Measurements from ENCODE around the gene FLNA. TPM values are rescaled to one million over a fixed set of nuclear protein-coding genes. Genes with fewer than 3 reads are reported as not detected.

Gene FLNA
- total RNA-seq, 1 donor = 1,365 TPM

- no peak overlapping the region for H3K4me3 ChIP-seq (ENCODE audit: low read depth, low read length)
- no peak for DNase-seq (ENCODE audit: low read depth)
- TF ChIP-seq CTCF (IDR thresholded peaks at IDR 0.05; ENCODE audit: insufficient read depth, low read length) = no peak
Observed at GRCh38 chrX:154413142-154413541, 38.7 kb upstream of the FLNA start.

- peak overlapping the region; percentile 69 for H3K4me3 ChIP-seq (ENCODE audit: low read depth, low read length)
Observed at GRCh38 chrX:154412468-154412867, 38.0 kb upstream of the FLNA start.

GRCh38 chrX:154411981-154412340, 37.5 kb upstream of the FLNA start:
- no peak for TF ChIP-seq CTCF (IDR thresholded peaks at IDR 0.05; ENCODE audit: insufficient read depth, low read length)
- H3K4me3 ChIP-seq (ENCODE audit: low read depth, low read length) = peak overlapping the region; percentile 69
- peak; percentile 28 for DNase-seq (ENCODE audit: low read depth)

More at GRCh38 chrX:154412468-154412867, 38.0 kb upstream of the FLNA start:
- no peak for DNase-seq (ENCODE audit: low read depth)
- TF ChIP-seq CTCF (IDR thresholded peaks at IDR 0.05; ENCODE audit: insufficient read depth, low read length) = no peak

GRCh38 chrX:154409222-154409871, 34.9 kb upstream of the FLNA start, which contains the start of gene DNASE1L1:
Gene DNASE1L1 (minus strand): TSS chrX:154409254. CDS start chrX:154405568, 3,686 bp downstream.
- no peak for TF ChIP-seq CTCF (IDR thresholded peaks at IDR 0.05; ENCODE audit: insufficient read depth, low read length)
- DNase-seq (ENCODE audit: low read depth) = peak; percentile 78
- peak within 1 kb of the TSS; percentile 63 for H3K4me3 ChIP-seq (ENCODE audit: low read depth, low read length)

GRCh38 chrX:154408659-154409221, 34.3 kb upstream of the FLNA start:
- no peak for TF ChIP-seq CTCF (IDR thresholded peaks at IDR 0.05; ENCODE audit: insufficient read depth, low read length)
- DNase-seq (ENCODE audit: low read depth) = no peak
- peak overlapping the region; percentile 63 for H3K4me3 ChIP-seq (ENCODE audit: low read depth, low read length)

GRCh38 chrX:154404625-154405192, 30.3 kb upstream of the FLNA start:
- no peak for DNase-seq (ENCODE audit: low read depth)
- H3K4me3 ChIP-seq (ENCODE audit: low read depth, low read length) = no peak overlapping the region
- no peak for TF ChIP-seq CTCF (IDR thresholded peaks at IDR 0.05; ENCODE audit: insufficient read depth, low read length)

Measured in fibroblast of the aortic adventitia (primary cell).